Progenitor cell of endocrine pancreas (in vitro differentiated cells): ENCODE measurements around the gene TMEM9B. TPM values are rescaled to one million over a fixed set of nuclear protein-coding genes. Genes with fewer than 3 reads are reported as not detected.
A peak's percentile ranks its signal among the peaks of the same experiment; 100 is the strongest.

Experiments used
- DNase-seq: peaks from one replicate; pipeline ENCODE4 v3.0.0; 2021; ENCODE audit warnings: low spot score; ENCODE audit not compliant: unreplicated experiment
- H3K27ac Mint-ChIP-seq: 2 replicates; pipeline ENCODE4 v1.8.0; 2021; ENCODE audit warnings: mild to moderate bottlenecking, moderate library complexity, mixed read lengths
- H3K27me3 Mint-ChIP-seq: 2 replicates; pipeline ENCODE4 v1.8.0; 2021; ENCODE audit warnings: mixed read lengths
- H3K36me3 Mint-ChIP-seq: 2 replicates; pipeline ENCODE4 v1.8.0; 2022; ENCODE audit warnings: mixed read lengths; ENCODE audit not compliant: insufficient read depth
- H3K4me1 Mint-ChIP-seq: 2 replicates; pipeline ENCODE4 v1.8.0; 2021; ENCODE audit warnings: low read depth, mixed read lengths
- H3K4me3 Mint-ChIP-seq: 2 replicates; pipeline ENCODE4 v1.8.0; 2021; ENCODE audit warnings: low read depth, mild to moderate bottlenecking, moderate library complexity, mixed read lengths
- H3K9me3 Mint-ChIP-seq: 2 replicates; pipeline ENCODE4 v1.8.0; 2021; ENCODE audit warnings: low read depth, mixed read lengths
- CTCF ChIP-seq: fragments of 200-600 bp; sonication (generic); IDR thresholded peaks from one replicate; pipeline ENCODE4 v1.5.0; 2021; ENCODE audit warnings: antibody characterized with exemption, mild to moderate bottlenecking; ENCODE audit not compliant: unreplicated experiment
- total RNA-seq: library from RNA; stranded (reverse); gene quantifications from 2 replicates; pipeline ENCODE4 v1.2.1, GENCODE V29; 2021

Gene TMEM9B
- total RNA-seq, 1 donor from 2014 or later: 20.4 TPM

DNA sequence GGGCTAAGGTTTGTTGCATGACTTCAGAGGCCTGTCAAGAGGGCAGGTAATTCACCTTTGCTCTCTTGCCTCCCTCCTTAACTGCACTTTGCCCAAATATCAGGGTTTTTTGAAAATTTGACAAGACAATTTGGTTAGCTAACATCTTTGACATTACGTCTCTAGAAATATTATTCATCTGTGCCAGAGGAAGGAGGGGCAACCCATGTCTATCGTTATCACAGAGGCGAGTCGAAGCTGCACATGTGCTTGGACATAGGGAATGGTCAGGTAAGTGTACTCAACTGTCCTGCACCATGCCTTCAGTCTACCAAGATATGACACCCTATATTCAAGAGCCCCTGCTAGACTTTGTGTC is 49.6 kb downstream of the TMEM9B start:
- Mint-ChIP-seq H3K9me3 (no peaks in the 10 kb centered on the region), H3K4me3 (no peak overlapping the region), H3K36me3 (peaks cover 10% of the 10 kb centered on the region), H3K4me1 (peaks cover 18% of the 10 kb centered on the region), H3K27ac (no peak overlapping the region), H3K27me3 (peaks cover 9% of the 10 kb centered on the region)
- TF ChIP-seq CTCF: no peak
- no peak for DNase-seq

GRCh38 chr11:8913961-8914660 is 50.1 kb downstream of the TMEM9B start:
- H3K4me1 Mint-ChIP-seq: peaks cover 19% of the 10 kb centered on the region

DNA sequence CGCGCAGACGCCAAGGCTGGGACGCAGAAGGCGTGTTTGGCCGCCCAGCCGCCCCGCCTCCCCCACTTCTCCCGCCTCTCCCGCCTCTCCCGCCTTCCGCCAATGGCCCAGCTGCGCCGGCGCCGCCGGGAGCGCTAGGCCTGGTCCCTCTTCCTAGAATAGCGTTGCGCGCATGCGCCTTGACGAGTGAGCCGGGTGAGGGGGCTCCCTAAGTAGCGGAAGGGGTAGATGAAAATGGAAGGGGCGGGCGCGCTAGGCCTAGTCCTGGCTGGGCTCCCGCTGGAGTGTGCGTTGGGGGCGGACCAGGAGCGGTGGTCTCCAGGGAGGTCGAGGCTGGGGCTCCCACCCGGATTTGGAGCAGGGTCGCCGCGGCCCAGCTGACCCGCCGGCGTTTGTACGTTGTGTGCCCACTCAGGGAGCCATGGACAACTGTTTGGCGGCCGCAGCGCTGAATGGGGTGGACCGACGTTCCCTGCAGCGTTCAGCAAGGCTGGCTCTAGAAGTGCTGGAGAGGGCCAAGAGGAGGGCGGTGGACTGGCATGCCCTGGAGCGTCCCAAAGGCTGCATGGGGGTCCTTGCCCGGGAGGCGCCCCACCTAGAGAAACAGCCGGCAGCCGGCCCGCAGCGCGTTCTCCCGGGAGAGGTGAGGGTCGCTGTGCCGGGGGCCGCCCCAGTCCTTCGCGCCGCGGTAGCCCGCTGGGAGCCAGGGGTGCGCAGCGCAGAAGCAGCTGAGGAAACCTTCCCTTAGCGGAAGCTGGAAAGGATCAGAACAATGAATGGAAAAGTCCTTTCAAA is 53.0 kb downstream of the TMEM9B start, which contains the start of gene AKIP1:
AKIP1 (plus strand) TSS at position 161 of the 795 bp plus-strand sequence; CDS start at position 422, 261 bp downstream.
- peaks cover 2% of the 10 kb centered on the region for H3K36me3 Mint-ChIP-seq
- H3K27me3 Mint-ChIP-seq: peaks cover 26% of the 10 kb centered on the region

More at GRCh38 chr11:8913961-8914660, 50.1 kb downstream of the TMEM9B start:
- H3K27ac Mint-ChIP-seq: no peak overlapping the region
- peaks cover 10% of the 10 kb centered on the region for H3K36me3 Mint-ChIP-seq
- DNase-seq: no peak
- peak; percentile 58 for TF ChIP-seq CTCF
- H3K9me3 Mint-ChIP-seq: no peaks in the 10 kb centered on the region
- H3K4me3 Mint-ChIP-seq: no peak overlapping the region
- H3K27me3 Mint-ChIP-seq: peaks cover 14% of the 10 kb centered on the region

GRCh38 chr11:8910649-8911026 is 53.6 kb downstream of the TMEM9B start:
- H3K4me3 Mint-ChIP-seq: peak overlapping the region; percentile 80
- peaks cover 1% of the 10 kb centered on the region for H3K36me3 Mint-ChIP-seq
- H3K4me1 Mint-ChIP-seq: peaks cover 19% of the 10 kb centered on the region
- H3K9me3 Mint-ChIP-seq: no peaks in the 10 kb centered on the region
- DNase-seq: no peak
- TF ChIP-seq CTCF: no peak
- H3K27ac Mint-ChIP-seq: no peak overlapping the region
- peaks cover 26% of the 10 kb centered on the region for H3K27me3 Mint-ChIP-seq

More for the DNA sequence above, 53.0 kb downstream of the TMEM9B start, which contains the start of gene AKIP1:
- peaks cover 19% of the 10 kb centered on the region for H3K4me1 Mint-ChIP-seq
- no peaks in the 10 kb centered on the region for H3K9me3 Mint-ChIP-seq
- no peak for TF ChIP-seq CTCF
- peak within 1 kb of the TSS; percentile 93 for H3K27ac Mint-ChIP-seq
- peak; percentile 97 for DNase-seq
- H3K4me3 Mint-ChIP-seq: peak within 1 kb of the TSS; percentile 91

DNA sequence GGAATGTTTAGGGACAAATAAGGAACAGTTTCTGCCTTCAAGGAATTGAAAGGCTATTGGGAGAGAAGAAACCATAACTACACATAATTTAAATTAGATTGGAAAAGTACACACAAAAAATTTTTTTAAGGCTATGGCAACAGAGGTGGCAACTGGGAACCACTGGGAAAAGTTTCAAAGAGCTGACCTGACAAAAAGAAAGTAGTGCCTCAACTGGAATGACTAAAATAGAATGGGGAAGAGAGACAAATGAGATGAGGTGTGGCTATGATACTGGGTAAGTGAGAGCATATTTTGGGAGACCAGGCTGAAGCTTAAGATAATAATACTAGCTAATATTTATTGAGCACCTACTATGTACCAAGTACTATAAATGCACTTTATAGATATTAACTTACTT is 56.1 kb downstream of the TMEM9B start:
- Mint-ChIP-seq H3K27me3 (peaks cover 26% of the 10 kb centered on the region), H3K36me3 (no peaks in the 10 kb centered on the region), H3K4me3 (no peak overlapping the region), H3K4me1 (peaks cover 12% of the 10 kb centered on the region), H3K27ac (no peak overlapping the region), H3K9me3 (no peaks in the 10 kb centered on the region)
- DNase-seq: no peak
- no peak for TF ChIP-seq CTCF
